Medulla oblongata (tissue), 1 donor: ENCODE data around the gene ST6GAL1.

Experiments used
- DNase-seq: peaks from one replicate; pipeline ENCODE4 v3.0.0-alpha.2; 2015; ENCODE audit errors: extremely low spot score

ST6GAL1 gene

GRCh38 chr3:187112934-187113793 lies 182.8 kb downstream of the ST6GAL1 start:
- peak; percentile 51 for DNase-seq

GRCh38 chr3:187114511-187114910 lies 184.2 kb downstream of the ST6GAL1 start:
- no peak for DNase-seq

DNA sequence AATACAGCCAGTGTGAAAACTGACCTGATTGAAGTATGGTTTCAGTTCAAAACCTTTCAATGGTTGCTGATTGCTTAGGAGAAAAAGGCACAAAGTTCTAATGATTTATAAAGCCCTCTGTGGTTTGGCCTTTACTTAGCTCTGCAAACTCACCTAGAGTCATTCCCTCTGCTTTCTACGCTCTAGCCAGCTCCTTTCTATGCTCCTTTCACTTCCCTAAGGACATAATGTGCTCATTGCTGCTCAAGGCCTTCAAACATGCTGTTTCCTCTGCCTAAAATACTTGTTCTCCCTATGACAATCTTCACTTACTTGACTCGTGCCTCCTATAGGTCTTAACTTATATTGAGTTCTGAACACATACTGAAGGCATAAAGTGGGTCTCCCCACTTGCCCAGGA lies 190.0 kb downstream of the ST6GAL1 start:
- DNase-seq = peak; percentile 45

DNA sequence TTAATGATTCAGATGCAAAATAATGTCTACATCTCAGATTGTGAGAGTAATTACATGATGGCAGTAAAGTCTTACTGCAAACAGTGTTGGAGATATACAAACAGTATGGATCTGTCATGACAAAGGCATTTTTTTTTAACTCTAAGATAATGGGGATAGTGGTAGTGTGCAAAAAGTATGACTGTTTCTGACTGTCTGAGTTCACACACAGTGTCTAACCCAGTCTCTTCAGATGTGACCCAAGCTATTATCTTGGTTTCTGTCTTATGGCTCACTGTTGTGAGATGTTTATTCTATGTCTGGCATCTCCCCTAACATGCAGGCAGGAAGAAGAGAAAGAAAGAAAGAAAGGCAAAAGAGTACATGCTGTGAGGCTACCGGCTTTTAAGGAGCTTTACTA lies 191.9 kb downstream of the ST6GAL1 start:
- DNase-seq = no peak

DNA sequence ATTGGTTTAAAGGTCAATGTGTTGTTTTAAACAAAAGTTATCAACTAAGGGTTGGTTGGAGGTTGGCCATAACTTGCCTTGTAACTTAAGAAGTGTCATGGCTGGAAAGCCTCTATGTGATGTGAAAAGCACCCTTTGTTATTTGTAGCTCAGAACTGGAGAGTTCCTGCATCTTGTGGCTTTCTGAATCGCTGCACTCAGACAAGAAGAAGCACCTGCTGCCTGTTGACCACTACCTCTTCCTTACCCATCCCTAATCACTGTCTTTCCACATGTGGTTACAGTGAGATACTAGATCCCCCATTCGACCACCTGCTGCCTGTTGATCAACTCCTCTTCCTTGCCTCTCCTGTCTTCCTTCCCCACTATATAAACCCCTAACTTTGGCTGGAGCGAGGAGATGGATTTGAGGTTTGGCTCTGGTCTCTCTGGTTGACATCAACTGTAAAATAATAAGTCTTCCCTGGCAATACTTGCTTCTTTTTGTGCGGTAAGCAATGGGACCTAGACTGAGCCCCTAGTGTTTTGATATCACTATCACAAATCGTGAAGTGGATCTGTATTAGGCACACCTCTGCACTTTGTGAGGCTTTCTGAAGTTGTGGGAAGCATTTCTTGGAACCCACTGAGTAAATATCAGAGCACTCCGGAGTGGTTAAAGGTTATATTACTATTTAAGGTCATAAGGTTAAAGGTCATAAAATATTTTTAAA lies 195.1 kb downstream of the ST6GAL1 start:
- no peak for DNase-seq
